B cell (primary cell): Measurements from ENCODE around the gene NFIC. TPM values are rescaled to one million over a fixed set of nuclear protein-coding genes. Genes with fewer than 3 reads are reported as not detected.
"Not testable (repeated sequence)": the region's sequence is repeated elsewhere in the genome, so short reads cannot be mapped to it uniquely, and the experiment has no call there.

Source experiments
- ATAC-seq: fragments of 200-7000 bp; cut with Tn5 transposase; one replicate; pipeline ENCODE4 v1.10.0; 2021; ENCODE audit warnings: low read depth, mild to moderate bottlenecking, moderate number of reproducible peaks, moderate library complexity
- CTCF ChIA-PET: fragments of 350-600 bp; sonication (Branson Sonifier 250); formaldehyde crosslinking; loops from one replicate; lab custom pipeline; 2021; ENCODE audit warnings: antibody characterized with exemption, inconsistent platforms; lab: Charles Lee
- POLR2A ChIA-PET: fragments of 350-600 bp; sonication (Branson Sonifier 250); formaldehyde crosslinking; loops from one replicate; lab custom pipeline; 2021; ENCODE audit warnings: antibody characterized with exemption; lab: Charles Lee
- DNase-seq: peaks from one replicate; pipeline ENCODE4 v3.0.0; 2013
- H2AFZ ChIP-seq: 2 replicates; pipeline ENCODE4 v1.6.1; 2012; ENCODE audit warnings: mild to moderate bottlenecking, low read depth, low read length; ENCODE audit not compliant: insufficient read depth, poor library complexity, severe bottlenecking
- H3K27ac ChIP-seq, 2 donors: 1 replicate in 1 of 2; 2 replicates in 1 of 2; pipeline ENCODE4 v1.5.1; 2012 to 2013; ENCODE audit warnings: low read length in 2 of 2, mild to moderate bottlenecking in 2 of 2, moderate library complexity in 1 of 2
- H3K27me3 ChIP-seq, 4 experiments: fragments of 200-600 bp in 1 of 4; sonication (generic) in 1 of 4; replicated peaks in 1 of 4; 1 replicate in 2 of 4; 2 replicates in 2 of 4; pipeline versions ENCODE4 v1.6.1 to v1.7.0; 2013 to 2016; ENCODE audit warnings: low read length in 3 of 4, mild to moderate bottlenecking in 2 of 4, mixed read lengths in 1 of 4, moderate library complexity in 1 of 4; ENCODE audit not compliant: insufficient read depth in 4 of 4, control insufficient read depth in 3 of 4; ENCODE audit errors: control extremely low read depth in 1 of 4
- H3K36me3 ChIP-seq, 2 experiments: replicated peaks in 1 of 2; 1 replicate in 1 of 2; 2 replicates in 1 of 2; pipeline versions ENCODE4 v1.6.1 to v1.7.1; 2013; ENCODE audit warnings: low read length in 1 of 2; ENCODE audit not compliant: insufficient read depth in 2 of 2, control insufficient read depth in 1 of 2; ENCODE audit errors: control extremely low read depth in 1 of 2, extremely low read depth in 1 of 2
- H3K4me1 ChIP-seq, 2 donors: fragments of 200-600 bp in 1 of 2; sonication (generic) in 1 of 2; 1 replicate in 1 of 2; 2 replicates in 1 of 2; pipeline versions ENCODE4 v1.5.1 to v1.6.1; 2013 to 2017; ENCODE audit warnings: low read length in 2 of 2; ENCODE audit not compliant: control insufficient read depth in 2 of 2, insufficient read depth in 2 of 2
- H3K4me2 ChIP-seq: replicated peaks from 2 replicates; pipeline ENCODE3; 2012; ENCODE audit warnings: mild to moderate bottlenecking, low read depth, low read length; ENCODE audit not compliant: poor library complexity, severe bottlenecking
- H3K4me3 ChIP-seq, 5 experiments: fragments of 200-600 bp in 1 of 5; sonication (generic) in 1 of 5; 1 replicate in 3 of 5; 2 replicates in 2 of 5; pipeline versions ENCODE4 v1.5.1 to v1.7.0; 2011 to 2016; ENCODE audit warnings: low read length in 4 of 5, mild to moderate bottlenecking in 4 of 5, low read depth in 2 of 5, control low read depth in 1 of 5, moderate library complexity in 1 of 5; ENCODE audit not compliant: insufficient read depth in 1 of 5; ENCODE audit errors: control extremely low read depth in 1 of 5, extremely low read depth in 1 of 5
- H3K79me2 ChIP-seq: fragments of 200-600 bp; sonication (generic); one replicate; pipeline ENCODE4 v1.6.0; 2016; ENCODE audit warnings: low read length; ENCODE audit not compliant: control insufficient read depth, insufficient read depth
- H3K9ac ChIP-seq: fragments of 200-600 bp; sonication (generic); 2 replicates; pipeline ENCODE4 v1.6.1; 2017; ENCODE audit warnings: mild to moderate bottlenecking, low read length, moderate library complexity
- H3K9me3 ChIP-seq, 3 donors: one replicate each; pipeline versions ENCODE4 v1.6.1 to v1.7.1; 2013; ENCODE audit warnings: low read length in 2 of 3; ENCODE audit not compliant: control insufficient read depth in 2 of 3, insufficient read depth in 1 of 3; ENCODE audit errors: control extremely low read depth in 1 of 3
- H4K20me1 ChIP-seq: 2 replicates; pipeline ENCODE4 v1.6.0; 2012; ENCODE audit warnings: mild to moderate bottlenecking, low read length; ENCODE audit not compliant: insufficient read depth, control insufficient read depth, poor library complexity, severe bottlenecking
- H3K27ac Mint-ChIP-seq: one replicate; pipeline ENCODE4 v1.8.0; 2021; ENCODE audit warnings: mixed read lengths
- H3K27me3 Mint-ChIP-seq: one replicate; pipeline ENCODE4 v1.8.0; 2021; ENCODE audit warnings: mixed read lengths
- H3K4me1 Mint-ChIP-seq: one replicate; pipeline ENCODE4 v1.8.0; 2021; ENCODE audit warnings: mixed read lengths
- H3K4me3 Mint-ChIP-seq: one replicate; pipeline ENCODE4 v1.8.0; 2021; ENCODE audit warnings: mixed read lengths
- H3K9me3 Mint-ChIP-seq: one replicate; pipeline ENCODE4 v1.8.0; 2022; ENCODE audit warnings: mixed read lengths; ENCODE audit not compliant: insufficient read depth
- CTCF ChIP-seq: fragments of 200-600 bp; IDR thresholded peaks from one replicate; pipeline ENCODE4 v1.8.0; 2022; ENCODE audit warnings: antibody characterized with exemption, mild to moderate bottlenecking
- EZH2 ChIP-seq: IDR thresholded peaks from 2 replicates; pipeline ENCODE4 v1.6.1; 2012; ENCODE audit warnings: borderline replicate concordance, low read depth, mild to moderate bottlenecking, moderate library complexity, low read length; ENCODE audit not compliant: insufficient read depth, poor library complexity, severe bottlenecking
- WGBS: methylation state at CpG from one replicate; pipeline ENCODE4 v1.1.5; 2013; ENCODE audit warnings: missing lambda C conversion rate; ENCODE audit not compliant: insufficient coverage; 5-methylcytosine and 5-hydroxymethylcytosine counted together
- intact Hi-C: fragments of 100-400 bp; cut with micrococcal nuclease; formaldehyde crosslinking; loops from one replicate; pipeline ENCODE4 v1.10.0; 2022
- polyA plus RNA-seq: library from polyadenylated mRNA; depleted of rRNA; stranded (reverse); fragments of >200 nt; gene quantifications from 2 replicates; pipeline ENCODE4 v1.2.3, GENCODE V29; 2012
- total RNA-seq, 2 donors: library from RNA; stranded (reverse); fragments of 120-200 nt in 1 of 2; gene quantifications; 1 replicate in 1 of 2; 2 replicates in 1 of 2; pipeline versions ENCODE4 v1.2.3 to v1.2.4, GENCODE V29; 2013 to 2022

NFIC gene
- total and polyA plus RNA-seq, 2 donors (not counting 1 experiment from before 2014, with no cell fraction given) = 3.8 to 23.6 TPM

GRCh38 chr19:3375221-3376090 lies 9.1 kb downstream of the NFIC start:
- Histone ChIP-seq H3K4me2 (no peak overlapping the region), H2AFZ (no peak overlapping the region)
- WGBS = 94% methylated on average over 31 of the region's 32 CpGs

GRCh38 chr19:3376091-3376455 lies 9.7 kb downstream of the NFIC start:
- ATAC-seq, H3K4me3 Mint-ChIP-seq: not testable (repeated sequence)

More at GRCh38 chr19:3375221-3376090, 9.1 kb downstream of the NFIC start:
- peaks cover 17% of the 10 kb centered on the region for H4K20me1 ChIP-seq
- no peak overlapping the region for H3K27ac ChIP-seq
- intact Hi-C loops = no loop called here
- no peak for ATAC-seq
- POLR2A ChIA-PET = no interaction called here
- H3K4me3 ChIP-seq = no peak overlapping the region
- no peak overlapping the region for H3K9ac ChIP-seq
- H3K4me1 ChIP-seq = peaks cover 6% of the 10 kb centered on the region in 2 donors
- peaks cover 0 to 9% (median 3%) of the 10 kb centered on the region in 3 donors for H3K9me3 ChIP-seq
- peaks cover 25% of the 10 kb centered on the region for H3K79me2 ChIP-seq
- Mint-ChIP-seq H3K9me3 (no peaks in the 10 kb centered on the region), H3K27me3 (no peaks in the 10 kb centered on the region), H3K4me1 (peaks cover 11% of the 10 kb centered on the region), H3K4me3 (no peak overlapping the region), H3K27ac (no peak overlapping the region)
- H3K27me3 ChIP-seq = no peaks in the 10 kb centered on the region
- CTCF ChIA-PET = no interaction called here
- TF ChIP-seq CTCF (no peak), EZH2 (no peak)
- H3K36me3 ChIP-seq = no peaks in the 10 kb centered on the region
- DNase-seq = no peak

More at GRCh38 chr19:3376091-3376455, 9.7 kb downstream of the NFIC start:
- H3K4me2 ChIP-seq, POLR2A ChIA-PET, H3K9ac ChIP-seq, H3K27ac Mint-ChIP-seq, H2AFZ ChIP-seq, H3K27ac ChIP-seq, intact Hi-C loops, DNase-seq, H3K27me3 ChIP-seq, H3K27me3 Mint-ChIP-seq, H3K4me3 ChIP-seq, H3K9me3 ChIP-seq, CTCF ChIA-PET, H3K4me1 Mint-ChIP-seq, H3K4me1 ChIP-seq, H3K9me3 Mint-ChIP-seq, H3K36me3 ChIP-seq: not testable (repeated sequence)
- H4K20me1 ChIP-seq = peaks cover 11% of the 10 kb centered on the region
- peaks cover 23% of the 10 kb centered on the region for H3K79me2 ChIP-seq
- WGBS = over 99% methylated on average over 10 of the region's 12 CpGs
